Measurements from ENCODE around the gene DCPS.

GRCh38 chr11:126268361-126268707, 35.5 kb upstream of the DCPS start:
- no peak for TF ChIP-seq CTCF (IDR thresholded peaks at IDR 0.05)
- TF ChIP-seq POLR2A (IDR thresholded peaks at IDR 0.05) = no peak
